Left lobe of liver (tissue), 2 donors: Measurements from ENCODE around the gene IL36G. TPM values are rescaled to one million over a fixed set of nuclear protein-coding genes. Genes with fewer than 3 reads are reported as not detected.
A peak's percentile ranks its signal among the peaks of the same experiment; 100 is the strongest.

Source experiments
- ATAC-seq: fragments of 200-7000 bp; cut with Tn5 transposase; one replicate; pipeline ENCODE4 v1.9.1; 2020; ENCODE audit warnings: mild to moderate bottlenecking, moderate library complexity
- DNase-seq: peaks from one replicate; pipeline ENCODE4 v3.0.0-alpha.2; 2020; ENCODE audit warnings: low spot score
- total RNA-seq: library from RNA; stranded (reverse); gene quantifications from one replicate; pipeline ENCODE4 v1.2.1, GENCODE V29; 2021
- donor health status: DM: no; HTN: no; CAD: no; lungs with moderate emphysema.
- donor health status: DM: no; HTN: yes; CAD: no.

IL36G gene
- total RNA-seq, 1 donor from 2014 or later, result 0.20 TPM

- ATAC-seq, result no peak
Observed at GRCh38 chr2:112972423-112973086, 5.3 kb upstream of the IL36G start.

DNA sequence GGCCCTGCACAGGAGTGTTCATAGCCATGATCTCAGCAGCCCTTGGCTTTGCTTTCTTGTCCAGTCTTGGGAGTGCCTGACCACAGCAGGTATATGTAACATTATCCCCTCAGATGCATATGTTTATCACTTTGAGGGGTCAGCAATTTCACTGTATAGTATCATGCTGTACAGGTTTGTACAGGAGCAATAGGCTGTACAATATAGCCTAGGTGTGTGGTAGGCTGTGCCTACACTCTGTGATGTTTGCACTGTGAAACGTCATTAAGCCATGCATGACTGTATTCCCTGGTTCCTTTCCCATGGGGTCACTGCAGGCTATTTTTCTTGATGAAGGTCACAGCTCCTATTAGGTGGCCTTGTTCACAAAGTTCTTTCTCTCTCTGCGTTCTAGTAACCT lies 4.7 kb upstream of the IL36G start:
- DNase-seq, result no peak
- ATAC-seq, result no peak

More at GRCh38 chr2:112972423-112973086, 5.3 kb upstream of the IL36G start:
- no peak for DNase-seq

- ATAC-seq (no peak), DNase-seq (no peak)
Observed at GRCh38 chr2:112979731-112980130, 1.9 kb downstream of the IL36G start.

DNA sequence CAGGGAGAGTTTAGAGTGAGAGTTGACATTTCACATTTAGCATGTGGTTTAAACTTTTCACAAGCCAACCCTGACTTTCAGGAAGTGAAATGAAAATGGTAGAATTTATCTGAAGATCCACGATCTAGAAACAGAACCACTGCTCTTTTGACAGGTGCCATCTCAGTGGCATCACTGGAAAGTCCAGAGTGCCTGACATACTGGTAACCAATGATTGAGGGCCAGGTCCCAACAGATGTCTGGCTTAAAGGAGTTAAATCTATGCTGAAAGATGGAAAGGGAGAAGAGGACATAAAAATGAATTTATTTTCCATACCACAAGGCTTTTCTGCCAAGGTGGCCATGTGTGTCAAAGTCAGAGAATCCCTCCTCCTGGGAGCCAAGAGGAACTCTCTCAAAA lies 2.7 kb downstream of the IL36G start:
- ATAC-seq (no peak), DNase-seq (no peak)

DNA sequence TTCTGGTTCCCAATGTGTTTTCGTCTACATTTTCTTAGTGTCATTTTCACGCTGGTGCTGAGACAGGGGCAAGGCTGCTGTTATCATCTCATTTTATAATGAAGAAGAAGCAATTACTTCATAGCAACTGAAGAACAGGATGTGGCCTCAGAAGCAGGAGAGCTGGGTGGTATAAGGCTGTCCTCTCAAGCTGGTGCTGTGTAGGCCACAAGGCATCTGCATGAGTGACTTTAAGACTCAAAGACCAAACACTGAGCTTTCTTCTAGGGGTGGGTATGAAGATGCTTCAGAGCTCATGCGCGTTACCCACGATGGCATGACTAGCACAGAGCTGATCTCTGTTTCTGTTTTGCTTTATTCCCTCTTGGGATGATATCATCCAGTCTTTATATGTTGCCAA lies 7.3 kb downstream of the IL36G start:
- ATAC-seq (no peak), DNase-seq (no peak)

DNA sequence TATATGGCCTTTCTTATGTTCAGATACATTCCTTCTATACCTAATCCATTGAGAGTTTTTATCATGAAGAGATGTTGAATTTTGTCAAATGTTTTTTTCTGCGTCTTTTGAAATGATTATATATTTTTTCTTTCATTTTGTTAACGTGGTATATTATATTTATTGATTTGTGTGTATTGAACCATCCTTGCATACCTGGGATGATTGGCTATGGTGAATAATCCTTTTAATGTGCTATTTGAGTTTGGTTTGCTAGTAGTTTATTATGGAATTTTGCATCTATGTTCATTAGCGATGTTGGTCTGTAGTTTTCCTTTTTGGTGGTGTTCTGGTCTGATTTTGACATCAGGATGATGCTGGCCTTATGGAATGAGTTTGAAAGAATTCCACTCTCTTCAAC lies 11.8 kb downstream of the IL36G start:
- no peak for DNase-seq
- no peak for ATAC-seq

GRCh38 chr2:112993831-112994230 lies 16.0 kb downstream of the IL36G start:
- peak; percentile 98 for ATAC-seq

DNA sequence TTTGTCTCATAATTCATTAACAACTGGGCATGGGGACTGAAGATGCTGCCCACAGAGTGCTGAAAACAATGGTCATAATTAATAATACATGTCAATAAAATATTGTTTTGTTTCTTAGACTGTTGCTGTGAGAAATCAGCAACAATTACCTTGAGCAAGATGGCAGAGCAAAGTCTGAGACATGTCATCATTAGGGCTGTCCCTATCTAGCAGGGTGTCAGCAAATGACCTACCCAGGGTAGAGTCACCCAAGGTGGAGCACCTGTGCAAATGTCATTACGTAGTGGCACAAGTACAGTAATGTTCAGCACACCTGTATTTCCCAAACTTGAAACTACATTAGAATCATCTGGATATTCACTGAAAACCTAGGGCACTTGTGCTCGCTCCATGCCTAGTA lies 16.8 kb downstream of the IL36G start:
- DNase-seq (no peak), ATAC-seq (no peak)

More at GRCh38 chr2:112993831-112994230, 16.0 kb downstream of the IL36G start:
- DNase-seq, result no peak

DNA sequence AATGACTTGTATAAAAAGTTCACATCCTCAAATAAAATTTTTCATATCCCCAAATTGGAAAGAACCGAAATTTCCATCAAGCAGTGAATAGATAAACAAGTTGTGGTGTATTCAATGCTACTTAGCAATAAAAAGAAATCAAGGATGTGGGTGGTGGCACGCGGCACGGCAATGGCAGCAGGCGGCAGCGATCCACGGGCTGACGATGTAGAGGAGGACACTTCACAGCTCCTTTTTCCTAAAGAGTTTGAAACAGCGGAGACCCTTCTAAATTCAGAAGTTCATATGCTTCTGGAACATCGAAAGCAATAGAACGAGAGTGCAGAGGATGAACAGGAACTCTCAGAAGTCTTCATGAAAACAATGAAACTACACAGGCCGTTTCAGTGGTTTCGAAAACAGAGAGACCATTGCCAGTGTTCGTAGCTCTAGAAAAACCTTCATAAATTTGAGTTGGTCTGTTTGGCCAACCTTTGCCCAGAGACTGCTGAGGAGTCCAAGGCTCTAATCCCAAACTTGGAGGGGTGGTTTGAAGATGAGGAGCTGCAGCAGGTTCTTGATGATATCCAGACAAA lies 17.6 kb downstream of the IL36G start:
- DNase-seq (no peak), ATAC-seq (no peak)

DNA sequence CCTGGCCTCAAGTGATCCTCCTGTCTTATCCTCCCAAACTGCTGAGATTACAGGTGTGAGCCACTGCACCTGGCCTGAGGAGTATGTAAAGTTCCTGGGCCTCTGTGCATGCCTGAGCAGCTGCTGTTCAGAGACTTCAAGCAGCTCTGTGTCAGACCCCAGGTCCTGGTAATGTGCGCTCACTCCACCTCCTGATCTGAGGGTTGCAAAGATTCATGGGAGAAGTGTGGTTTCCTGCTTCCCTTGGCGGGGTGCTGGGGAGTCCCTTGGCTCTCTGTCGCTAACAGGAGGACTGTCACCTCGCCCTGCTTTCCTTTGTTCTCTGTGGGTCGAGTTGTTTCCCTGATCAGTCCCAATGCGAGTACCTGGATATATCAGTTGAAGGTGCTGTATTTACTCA lies 18.8 kb downstream of the IL36G start:
- ATAC-seq (no peak), DNase-seq (no peak)

GRCh38 chr2:112997151-112997550 lies 19.3 kb downstream of the IL36G start:
- ATAC-seq (no peak), DNase-seq (no peak)

DNA sequence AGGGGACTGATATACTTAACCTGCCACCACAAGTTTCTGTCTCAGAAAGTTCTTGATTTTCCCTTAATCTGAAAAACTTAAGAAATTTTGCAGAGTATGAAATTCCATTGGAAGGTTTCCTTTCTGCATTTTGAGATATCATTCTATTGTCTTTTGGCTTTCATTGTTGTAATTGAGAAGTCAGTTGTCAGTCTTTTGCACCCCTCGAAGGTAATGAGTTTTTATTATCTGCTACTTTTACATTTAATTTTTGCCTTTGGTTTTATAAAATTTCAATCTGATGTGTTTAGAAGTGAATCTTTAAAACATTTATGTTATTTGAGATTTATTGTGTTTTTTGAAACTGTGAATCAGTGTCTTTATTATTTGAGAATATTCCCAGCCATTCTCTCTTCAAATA lies 22.6 kb downstream of the IL36G start:
- DNase-seq, result no peak
- ATAC-seq, result no peak

GRCh38 chr2:113002677-113003076 lies 24.9 kb downstream of the IL36G start:
- DNase-seq (no peak), ATAC-seq (no peak)

DNA sequence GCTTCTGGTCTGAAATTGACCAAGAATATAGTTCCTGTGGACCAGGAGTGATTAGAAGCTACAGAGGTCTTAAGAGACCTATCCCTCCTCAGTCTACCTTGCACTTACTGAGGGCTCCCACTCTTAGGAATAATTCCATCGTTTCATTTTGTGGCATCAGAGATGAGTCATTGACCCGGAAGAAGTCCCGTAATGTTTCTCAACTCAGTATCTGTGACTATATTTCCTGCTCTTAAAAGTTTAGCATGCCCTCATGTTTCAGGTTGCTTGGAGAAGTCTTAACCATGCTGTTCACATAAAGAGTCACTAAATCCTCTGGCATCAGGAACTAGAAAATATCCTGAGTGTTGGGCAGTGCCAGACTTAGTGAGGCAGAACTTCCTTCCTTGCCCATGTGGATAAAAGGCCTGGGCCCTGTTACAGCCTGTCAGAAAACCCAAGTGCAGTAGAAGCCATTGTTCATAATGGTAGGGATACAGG lies 27.3 kb downstream of the IL36G start, which contains the start of gene IL36A:
Gene IL36A, plus strand, starts transcription at position 430 of the 480 bp plus-strand sequence. CDS start 413 bp downstream, outside the sequence.
- DNase-seq (no peak), ATAC-seq (no peak)

DNA sequence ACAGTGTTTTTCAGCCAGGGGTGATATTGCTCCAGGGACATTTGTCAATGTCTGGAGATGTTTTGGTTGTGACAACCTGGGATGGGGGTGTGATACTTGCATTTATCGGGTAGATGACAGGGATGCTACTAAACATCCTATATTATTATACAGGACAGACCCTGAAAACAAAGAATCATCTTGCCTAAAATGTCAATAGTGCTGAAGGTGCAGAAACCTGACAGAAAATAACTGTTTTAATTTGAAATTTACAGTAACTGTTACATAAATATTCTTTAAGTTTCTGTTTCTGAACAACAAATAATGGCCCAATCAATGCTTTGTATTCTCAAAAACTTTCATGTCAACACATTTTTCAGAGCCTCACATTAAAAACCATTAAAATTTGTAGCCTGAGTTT lies 29.4 kb downstream of the IL36G start:
- no peak for ATAC-seq

DNA sequence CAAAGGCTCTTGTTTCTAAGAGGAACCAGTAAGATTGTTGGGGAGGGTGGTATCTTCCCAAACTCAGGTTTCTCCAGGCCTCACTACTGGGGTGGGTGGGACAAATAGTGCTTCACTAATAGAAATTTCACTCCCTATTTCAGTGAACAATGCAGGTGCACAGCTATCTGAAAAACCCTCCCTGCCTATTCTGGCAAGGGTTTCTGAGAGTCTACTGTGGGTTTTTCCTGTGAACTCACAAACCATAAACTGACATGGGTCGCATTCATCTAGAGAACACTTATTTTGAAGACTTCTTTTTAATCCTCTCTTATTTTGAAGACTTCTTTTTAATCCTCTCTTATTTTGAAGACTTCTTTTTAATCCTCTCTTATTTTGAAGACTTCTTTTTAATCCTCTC lies 31.8 kb downstream of the IL36G start:
- DNase-seq (no peak), ATAC-seq (no peak)

More for the DNA sequence above, 29.4 kb downstream of the IL36G start:
- DNase-seq, result no peak

DNA sequence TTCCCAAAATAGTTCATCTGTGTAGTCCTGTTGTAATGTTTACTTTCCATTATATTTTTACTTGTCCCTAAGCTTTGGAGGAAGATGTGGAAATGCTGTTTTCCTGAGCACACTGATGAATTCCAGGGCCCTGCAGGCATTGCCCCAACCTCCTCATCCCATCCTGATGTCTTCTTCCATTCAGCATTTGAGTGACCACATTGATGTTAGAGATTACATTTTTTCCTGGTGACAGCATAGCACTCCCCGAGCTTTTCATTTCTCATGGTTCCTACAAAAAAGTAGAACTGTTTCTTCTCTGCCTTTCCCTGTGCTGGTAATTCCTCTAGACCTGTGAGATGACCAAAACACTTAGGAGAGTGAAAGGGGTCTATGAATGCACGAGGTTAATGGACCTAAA lies 32.3 kb downstream of the IL36G start:
- DNase-seq (no peak), ATAC-seq (no peak)

DNA sequence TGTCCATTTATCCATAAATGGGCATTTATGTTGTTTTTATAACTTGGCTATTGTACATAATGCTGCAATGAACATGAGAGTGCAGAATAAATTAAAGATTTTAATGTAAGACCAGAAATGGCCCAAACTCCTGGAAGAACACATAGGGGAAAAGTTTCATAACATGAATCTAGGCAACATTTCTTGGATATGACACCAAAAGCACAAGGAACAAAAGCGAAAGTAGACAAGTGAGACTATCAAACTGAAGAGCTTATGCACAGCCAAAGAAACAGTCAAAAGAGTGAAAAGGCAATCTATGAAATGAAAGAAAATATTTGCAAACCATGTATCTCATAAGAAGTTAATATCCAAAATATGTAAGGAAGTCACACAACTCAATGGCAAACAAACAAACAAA lies 33.3 kb downstream of the IL36G start:
- ATAC-seq (no peak), DNase-seq (no peak)

DNA sequence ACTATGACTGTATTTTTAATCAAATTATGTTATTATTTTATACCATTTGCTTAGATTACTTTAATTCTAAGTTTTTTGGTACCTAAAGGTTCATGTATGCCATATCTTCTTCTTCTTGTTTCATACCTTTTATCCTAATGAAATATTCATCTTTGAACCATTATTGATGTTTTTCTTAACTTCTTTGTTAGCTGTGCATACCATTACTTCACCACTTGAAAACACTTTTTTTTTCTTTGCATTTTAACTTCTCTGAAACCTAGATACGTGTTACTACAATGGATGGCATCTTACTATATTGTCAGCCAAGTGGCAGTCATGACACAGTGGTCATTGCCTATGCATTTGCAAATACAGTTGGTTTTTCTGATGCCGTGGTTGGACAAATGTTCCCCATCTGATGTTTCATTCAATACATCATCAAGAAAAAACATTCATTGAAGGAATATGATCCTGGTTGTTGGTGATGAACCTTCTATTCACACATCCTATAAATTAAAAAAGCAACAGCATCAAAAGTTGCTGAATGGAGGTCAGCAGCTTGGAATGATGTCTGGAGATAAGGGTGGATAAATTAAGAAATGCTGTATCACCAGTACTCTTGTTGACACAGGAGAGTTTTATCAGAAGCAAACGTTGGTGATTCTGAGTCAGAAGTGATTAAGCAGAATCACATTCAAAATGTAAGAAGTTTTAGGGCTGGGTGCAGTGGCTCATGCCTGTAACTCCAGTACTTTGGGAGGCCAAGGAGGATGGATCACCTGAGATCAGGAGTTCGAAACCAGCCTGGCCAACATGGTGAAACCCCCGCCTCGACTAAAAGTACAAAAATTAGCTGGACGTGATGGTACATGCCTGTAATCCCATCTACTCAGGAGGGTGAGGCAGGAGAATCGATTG lies 34.9 kb downstream of the IL36G start:
- DNase-seq (no peak), ATAC-seq (no peak)

- DNase-seq (no peak), ATAC-seq (no peak)
Observed at GRCh38 chr2:113013336-113013661, 35.5 kb downstream of the IL36G start.

GRCh38 chr2:113014067-113014466 lies 36.3 kb downstream of the IL36G start:
- no peak for DNase-seq
- no peak for ATAC-seq

GRCh38 chr2:113015042-113015441 lies 37.2 kb downstream of the IL36G start:
- ATAC-seq (no peak), DNase-seq (no peak)
